GM12801 (cell line): ENCODE measurements around the gene TCEA2.

Experiments used
- CTCF ChIP-seq: IDR thresholded peaks from one replicate; pipeline ENCODE4 v1.5.1; 2011; ENCODE audit warnings: control low read depth; ENCODE audit not compliant: insufficient read length; ENCODE audit errors: extremely low read depth

The TCEA2 gene

GRCh38 chr20:64069614-64070243 lies 6.7 kb downstream of the TCEA2 start:
- TF ChIP-seq CTCF = no peak

GRCh38 chr20:64070244-64070993 lies 7.4 kb downstream of the TCEA2 start:
- no peak for TF ChIP-seq CTCF

- no peak for TF ChIP-seq CTCF
Observed at GRCh38 chr20:64071341-64072332, 8.6 kb downstream of the TCEA2 start.

GRCh38 chr20:64072498-64073063 lies 9.6 kb downstream of the TCEA2 start:
- no peak for TF ChIP-seq CTCF

GRCh38 chr20:64073476-64074183 lies 10.6 kb downstream of the TCEA2 start:
- TF ChIP-seq CTCF = no peak

- no peak for TF ChIP-seq CTCF
Observed at GRCh38 chr20:64074184-64074789, 11.3 kb downstream of the TCEA2 start.
